ENCODE results near the gene IFRD2. TPM values are rescaled to one million over a fixed set of nuclear protein-coding genes. Genes with fewer than 3 reads are reported as not detected.
A peak's percentile ranks its signal among the peaks of the same experiment; 100 is the strongest.

Gene IFRD2
- total RNA-seq, 1 experiment from 2014 or later = 111 TPM

DNA sequence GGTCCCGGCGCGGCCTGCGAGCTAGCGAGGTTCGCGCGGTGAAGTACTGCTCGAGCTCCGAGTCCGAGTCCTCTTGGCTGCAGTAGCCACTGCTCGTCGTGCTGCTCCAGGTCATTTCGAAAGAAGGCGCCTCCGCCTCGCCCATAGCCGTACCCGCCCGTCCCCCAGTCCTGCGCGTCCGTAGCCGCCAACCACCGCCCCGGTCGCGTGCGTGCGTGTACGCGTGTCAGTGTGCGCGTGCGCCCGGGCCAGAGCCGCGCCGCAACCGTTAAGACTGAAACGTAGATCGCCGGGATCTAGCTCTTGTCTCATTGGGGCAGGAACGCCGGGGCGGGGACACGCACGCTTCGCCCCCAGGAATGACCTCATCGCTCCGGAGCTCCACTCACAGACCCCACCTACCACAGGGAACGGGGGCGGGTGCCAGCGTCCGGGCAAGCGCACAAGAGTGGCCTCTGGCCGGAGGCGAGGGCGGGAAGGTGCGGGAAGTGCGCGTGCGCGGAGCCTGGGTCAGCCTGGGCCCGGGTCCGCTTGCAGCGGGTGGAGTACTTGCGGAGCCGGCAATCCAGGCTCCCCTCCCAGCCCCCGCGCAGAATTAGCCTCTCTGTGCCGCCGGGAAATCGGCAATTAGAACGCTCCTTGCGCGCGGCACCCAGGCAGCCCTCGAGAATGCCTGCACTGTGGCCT, 45.1 kb upstream of the IFRD2 start:
- ChIA-PET CTCF (interaction anchor here (0.6 kb wide), 1 partner anchor 10 kb away, joined by 8 read pairs; no protein-coding TSS in a partner anchor), POLR2A (interaction anchor here (0.8 kb wide), 1 partner anchor 9 kb away, joined by 3 read pairs; the partner anchor contains the start of gene TUSC2)
- intact Hi-C loops (cut with micrococcal nuclease; ENCODE audit: unreplicated experiment) = no loop called here
- Histone ChIP-seq H3K27ac (ENCODE audit: low read length) (peak overlapping the region; percentile 95), H3K4me1 (ENCODE audit: control insufficient read depth, insufficient read depth, low read length) (peaks cover 17% of the 10 kb centered on the region; the same call in 1 of the 2 replicates), H3K27me3 (ENCODE audit: control insufficient read depth, insufficient read depth, low read length) (no peaks in the 10 kb centered on the region), H3K9me3 (ENCODE audit: control insufficient read depth, insufficient read depth, low read depth, low read length) (no peaks in the 10 kb centered on the region), H3K4me3 (ENCODE audit: low read depth in 2 of 2, low read length in 2 of 2) (peak overlapping the region; percentile 93 to 99), H3K36me3 (ENCODE audit: control insufficient read depth, insufficient read depth, low read length) (peaks cover 8% of the 10 kb centered on the region; the same call in 1 of the 2 replicates)
- ATAC-seq = peak; percentile 94
- in situ Hi-C loops (cut with HindIII; ENCODE audit: low pct_unique_long_range_greater_than_20kb, low sequenced_read_pairs) = no loop called here
- DNase-seq (ENCODE audit: low read depth, low spot score) = peak; percentile 84
- TF ChIP-seq TCF7L2 (IDR thresholded peaks at IDR 0.05; ENCODE audit: low read depth, low read length) (no peak), POLR2AphosphoS5 (IDR thresholded peaks at IDR 0.05; ENCODE audit: low read depth, low read length) (peak; percentile 70), SIN3A (IDR thresholded peaks at IDR 0.05; ENCODE audit: borderline replicate concordance, insufficient read depth, low read depth, low read length) (0 out of 2 replicates have a peak, but pooled peaks have one; percentile 32)
- TF ChIP-seq, protein P1, sequence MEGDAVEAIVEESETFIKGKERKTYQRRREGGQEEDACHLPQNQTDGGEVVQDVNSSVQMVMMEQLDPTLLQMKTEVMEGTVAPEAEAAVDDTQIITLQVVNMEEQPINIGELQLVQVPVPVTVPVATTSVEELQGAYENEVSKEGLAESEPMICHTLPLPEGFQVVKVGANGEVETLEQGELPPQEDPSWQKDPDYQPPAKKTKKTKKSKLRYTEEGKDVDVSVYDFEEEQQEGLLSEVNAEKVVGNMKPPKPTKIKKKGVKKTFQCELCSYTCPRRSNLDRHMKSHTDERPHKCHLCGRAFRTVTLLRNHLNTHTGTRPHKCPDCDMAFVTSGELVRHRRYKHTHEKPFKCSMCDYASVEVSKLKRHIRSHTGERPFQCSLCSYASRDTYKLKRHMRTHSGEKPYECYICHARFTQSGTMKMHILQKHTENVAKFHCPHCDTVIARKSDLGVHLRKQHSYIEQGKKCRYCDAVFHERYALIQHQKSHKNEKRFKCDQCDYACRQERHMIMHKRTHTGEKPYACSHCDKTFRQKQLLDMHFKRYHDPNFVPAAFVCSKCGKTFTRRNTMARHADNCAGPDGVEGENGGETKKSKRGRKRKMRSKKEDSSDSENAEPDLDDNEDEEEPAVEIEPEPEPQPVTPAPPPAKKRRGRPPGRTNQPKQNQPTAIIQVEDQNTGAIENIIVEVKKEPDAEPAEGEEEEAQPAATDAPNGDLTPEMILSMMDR (IDR thresholded peaks at IDR 0.05) = no peak
- TF ChIP-seq, protein P2, sequence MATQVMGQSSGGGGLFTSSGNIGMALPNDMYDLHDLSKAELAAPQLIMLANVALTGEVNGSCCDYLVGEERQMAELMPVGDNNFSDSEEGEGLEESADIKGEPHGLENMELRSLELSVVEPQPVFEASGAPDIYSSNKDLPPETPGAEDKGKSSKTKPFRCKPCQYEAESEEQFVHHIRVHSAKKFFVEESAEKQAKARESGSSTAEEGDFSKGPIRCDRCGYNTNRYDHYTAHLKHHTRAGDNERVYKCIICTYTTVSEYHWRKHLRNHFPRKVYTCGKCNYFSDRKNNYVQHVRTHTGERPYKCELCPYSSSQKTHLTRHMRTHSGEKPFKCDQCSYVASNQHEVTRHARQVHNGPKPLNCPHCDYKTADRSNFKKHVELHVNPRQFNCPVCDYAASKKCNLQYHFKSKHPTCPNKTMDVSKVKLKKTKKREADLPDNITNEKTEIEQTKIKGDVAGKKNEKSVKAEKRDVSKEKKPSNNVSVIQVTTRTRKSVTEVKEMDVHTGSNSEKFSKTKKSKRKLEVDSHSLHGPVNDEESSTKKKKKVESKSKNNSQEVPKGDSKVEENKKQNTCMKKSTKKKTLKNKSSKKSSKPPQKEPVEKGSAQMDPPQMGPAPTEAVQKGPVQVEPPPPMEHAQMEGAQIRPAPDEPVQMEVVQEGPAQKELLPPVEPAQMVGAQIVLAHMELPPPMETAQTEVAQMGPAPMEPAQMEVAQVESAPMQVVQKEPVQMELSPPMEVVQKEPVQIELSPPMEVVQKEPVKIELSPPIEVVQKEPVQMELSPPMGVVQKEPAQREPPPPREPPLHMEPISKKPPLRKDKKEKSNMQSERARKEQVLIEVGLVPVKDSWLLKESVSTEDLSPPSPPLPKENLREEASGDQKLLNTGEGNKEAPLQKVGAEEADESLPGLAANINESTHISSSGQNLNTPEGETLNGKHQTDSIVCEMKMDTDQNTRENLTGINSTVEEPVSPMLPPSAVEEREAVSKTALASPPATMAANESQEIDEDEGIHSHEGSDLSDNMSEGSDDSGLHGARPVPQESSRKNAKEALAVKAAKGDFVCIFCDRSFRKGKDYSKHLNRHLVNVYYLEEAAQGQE (IDR thresholded peaks at IDR 0.05; ENCODE audit: insufficient read depth in 1 of 2, low read depth in 2 of 2, low read length in 1 of 2) = 0 out of 4 replicates have a peak, but pooled peaks of 1 of the 2 experiments have one; percentile 19
- no TSS peak for BruUV-seq (replicated peaks)

DNA sequence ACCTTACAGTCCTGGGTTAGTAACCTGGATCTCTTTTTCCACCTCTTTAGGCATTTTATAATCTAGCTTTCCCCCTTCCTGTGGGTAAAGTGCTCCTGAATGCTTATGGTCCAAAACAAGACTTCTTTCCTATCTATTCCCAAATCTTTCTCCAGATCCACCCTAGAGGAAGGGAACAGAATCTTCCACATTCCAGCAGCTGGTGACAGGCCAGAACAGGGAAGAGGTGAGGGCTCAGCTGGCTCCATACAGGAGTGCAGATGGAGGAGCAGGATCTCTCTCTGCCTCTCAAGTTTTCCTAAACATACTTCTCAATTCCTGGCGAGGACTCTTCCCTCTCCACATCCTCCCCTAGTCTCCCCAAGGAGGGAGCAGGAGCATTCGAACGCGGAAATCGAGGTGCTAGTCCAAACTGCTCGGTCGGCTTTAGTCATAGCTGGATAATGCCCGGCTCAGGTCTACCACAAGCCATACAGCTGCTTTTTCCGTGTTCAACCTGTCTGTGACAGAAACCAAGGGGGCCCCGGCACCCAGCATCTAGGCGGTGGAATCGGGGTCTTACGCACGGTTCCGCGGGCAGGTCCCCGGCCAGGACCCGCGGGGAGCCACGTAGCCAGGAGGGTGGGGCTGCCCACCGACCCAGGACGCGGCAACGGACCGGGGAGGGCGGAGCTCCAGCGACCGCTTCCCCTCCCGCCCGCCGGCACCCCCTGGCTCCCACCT, 44.4 kb upstream of the IFRD2 start:
- DNase-seq (ENCODE audit: low read depth, low spot score) = no peak
- POLR2A ChIA-PET = interaction anchor here (0.6 to 0.8 kb wide), 2 partner anchors 9 to 234 kb away, joined by 3 read pairs; partner anchors contain the start of gene TUSC2
- peaks cover 17% of the 10 kb centered on the region; the same call in 1 of the 2 replicates for H3K4me1 ChIP-seq (ENCODE audit: control insufficient read depth, insufficient read depth, low read length)
- H3K27me3 ChIP-seq (ENCODE audit: control insufficient read depth, insufficient read depth, low read length) = no peaks in the 10 kb centered on the region
- peak; percentile 64 for ATAC-seq
- peak overlapping the region; percentile 93 to 99 for H3K4me3 ChIP-seq (ENCODE audit: low read depth in 2 of 2, low read length in 2 of 2)
- no peak for TF ChIP-seq POLR2AphosphoS5 (IDR thresholded peaks at IDR 0.05; ENCODE audit: low read depth, low read length)
- TF ChIP-seq, protein P1 (IDR thresholded peaks at IDR 0.05) = no peak
- TF ChIP-seq, protein P2 (IDR thresholded peaks at IDR 0.05; ENCODE audit: insufficient read depth in 1 of 2, low read depth in 2 of 2, low read length in 1 of 2) = no peak
- no peak for TF ChIP-seq SIN3A (IDR thresholded peaks at IDR 0.05; ENCODE audit: borderline replicate concordance, insufficient read depth, low read depth, low read length)
- TF ChIP-seq TCF7L2 (IDR thresholded peaks at IDR 0.05; ENCODE audit: low read depth, low read length) = no peak
- peaks cover 8% of the 10 kb centered on the region; the same call in 1 of the 2 replicates for H3K36me3 ChIP-seq (ENCODE audit: control insufficient read depth, insufficient read depth, low read length)
- in situ Hi-C loops (cut with HindIII; ENCODE audit: low pct_unique_long_range_greater_than_20kb, low sequenced_read_pairs) (no loop called here), intact Hi-C loops (cut with micrococcal nuclease; ENCODE audit: unreplicated experiment) (no loop called here)
- BruUV-seq (replicated peaks) = TSS peak; percentile 87
- no peaks in the 10 kb centered on the region for H3K9me3 ChIP-seq (ENCODE audit: control insufficient read depth, insufficient read depth, low read depth, low read length)
- peak overlapping the region; percentile 95 for H3K27ac ChIP-seq (ENCODE audit: low read length)
- CTCF ChIA-PET = no interaction called here

Measured in Panc1 (cell line).